ENCODE measurements around the gene CCR4. TPM values are rescaled to one million over a fixed set of nuclear protein-coding genes. Genes with fewer than 3 reads are reported as not detected.

The CCR4 gene
- total and polyA plus RNA-seq, 9 of the 15 experiments (the other 6 are each of a cell fraction or from before 2014, with no cell fraction given), result 0.04 to 0.47 (median 0.25) TPM; not detected in 1

DNA sequence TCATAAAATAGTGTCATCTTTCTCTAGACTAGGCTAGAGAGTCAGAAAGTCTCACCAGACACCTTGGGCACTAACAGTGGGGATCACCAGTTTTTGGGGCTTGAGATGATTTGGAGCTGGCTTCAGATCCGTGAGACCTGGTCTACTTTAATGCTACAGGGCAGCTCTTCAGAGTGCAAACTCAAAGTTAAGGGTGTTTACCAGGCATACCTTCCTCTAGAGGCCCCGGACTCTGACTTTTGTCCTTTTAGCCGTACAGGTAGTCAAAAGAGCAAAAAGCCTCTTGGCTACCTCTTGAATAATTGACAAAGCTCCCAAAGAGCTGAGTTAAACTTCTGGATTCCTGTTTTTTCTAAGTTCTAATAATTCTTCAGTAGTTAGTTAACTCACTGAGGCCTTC, 41.4 kb upstream of the CCR4 start:
- Histone ChIP-seq H3K9me1 (ENCODE audit: control insufficient read depth, insufficient read depth, low read length) (no peaks in the 10 kb centered on the region), H3K4me3 (no peak overlapping the region), H3K9ac (ENCODE audit: insufficient read depth in 1 of 2, low read depth in 2 of 2, low read length in 2 of 2) (no peak overlapping the region), H3K4me2 (ENCODE audit: insufficient read depth, low read length) (no peak overlapping the region), H3K9me3 (replicated peaks; ENCODE audit: control insufficient read depth, insufficient read depth, low read depth, low read length) (no peaks in the 10 kb centered on the region), H3K27ac (ENCODE audit: extremely low read depth, low read depth, low read length) (no peak overlapping the region), H3K27me3 (ENCODE audit: control insufficient read depth in 2 of 2, insufficient read depth in 2 of 2, low read length in 2 of 2) (peaks cover 2 to 9% of the 10 kb centered on the region in 2 experiments; a peak in 2 of 5 replicates), H3K4me1 (replicated peaks in 1 of 2; ENCODE audit: control insufficient read depth in 2 of 2, insufficient read depth in 2 of 2, low read length in 2 of 2) (no peaks in the 10 kb centered on the region), H3K36me3 (ENCODE audit: control insufficient read depth, insufficient read depth, low read length) (no peaks in the 10 kb centered on the region), H4K20me1 (replicated peaks; ENCODE audit: control insufficient read depth, insufficient read depth, low read length) (no peaks in the 10 kb centered on the region), H2AFZ (ENCODE audit: low read depth, low read length) (no peak overlapping the region), H3K79me2 (ENCODE audit: control insufficient read depth, insufficient read depth, low read length) (no peaks in the 10 kb centered on the region)
- WGBS (ENCODE audit: insufficient coverage, low coverage, missing lambda C conversion rate), result 12% methylated on average over 3 of the region's 3 CpGs
- FAIRE-seq (peak; percentile 51), DNase-seq (ENCODE audit: extremely low read depth in 1 of 4, low spot score in 3 of 4) (peak in 2 of 4 experiments; percentile 2), ATAC-seq (no peak)
- ChIA-PET POLR2A (interaction anchor here (0.7 to 0.9 kb wide), 3 partner anchors 9 to 57 kb away, joined by 3 to 4 read pairs (median 3); no protein-coding TSS in a partner anchor), CTCF (ENCODE audit: low intra/inter-chr PET ratio) (no interaction called here)
- no TSS peak for BruUV-seq (replicated peaks)
- intact Hi-C loops (cut with micrococcal nuclease), result no loop called here
- in situ Hi-C loops (cut with MboI), result no loop called here
- TF ChIP-seq TFAM (CRISPR knock-in tag; conservative IDR thresholded peaks at IDR 0.05), result no peak
- no peak for TF ChIP-seq ATF1 (CRISPR knock-in tag; IDR thresholded peaks at IDR 0.05)
- no peak for TF ChIP-seq ATF1 (tag; IDR thresholded peaks at IDR 0.05)
- no peak for TF ChIP-seq TRIM25 (IDR thresholded peaks at IDR 0.05; ENCODE audit: borderline replicate concordance)
- no peak for TF ChIP-seq ARID1B (IDR thresholded peaks at IDR 0.05)
- TF ChIP-seq SREBF2 (CRISPR knock-in tag; IDR thresholded peaks at IDR 0.05), result no peak
- TF ChIP-seq DMBX1 (CRISPR knock-in tag; IDR thresholded peaks at IDR 0.05; ENCODE audit: borderline replicate concordance), result no peak
- TF ChIP-seq KLF13 (tag; IDR thresholded peaks at IDR 0.05; ENCODE audit: borderline replicate concordance, low read depth), result no peak
- TF ChIP-seq HMG20B (CRISPR knock-in tag; IDR thresholded peaks at IDR 0.05), result no peak
- TF ChIP-seq ZZZ3 (IDR thresholded peaks at IDR 0.05), result no peak
- TF ChIP-seq, protein P1, sequence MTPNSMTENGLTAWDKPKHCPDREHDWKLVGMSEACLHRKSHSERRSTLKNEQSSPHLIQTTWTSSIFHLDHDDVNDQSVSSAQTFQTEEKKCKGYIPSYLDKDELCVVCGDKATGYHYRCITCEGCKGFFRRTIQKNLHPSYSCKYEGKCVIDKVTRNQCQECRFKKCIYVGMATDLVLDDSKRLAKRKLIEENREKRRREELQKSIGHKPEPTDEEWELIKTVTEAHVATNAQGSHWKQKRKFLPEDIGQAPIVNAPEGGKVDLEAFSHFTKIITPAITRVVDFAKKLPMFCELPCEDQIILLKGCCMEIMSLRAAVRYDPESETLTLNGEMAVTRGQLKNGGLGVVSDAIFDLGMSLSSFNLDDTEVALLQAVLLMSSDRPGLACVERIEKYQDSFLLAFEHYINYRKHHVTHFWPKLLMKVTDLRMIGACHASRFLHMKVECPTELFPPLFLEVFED (CRISPR knock-in tag; conservative IDR thresholded peaks at IDR 0.05), result no peak
- no peak for TF ChIP-seq OTX1 (CRISPR knock-in tag; IDR thresholded peaks at IDR 0.05)
- TF ChIP-seq ZNF232 (CRISPR knock-in tag; IDR thresholded peaks at IDR 0.05), result no peak
- TF ChIP-seq JUNB (CRISPR knock-in tag; conservative IDR thresholded peaks at IDR 0.05), result no peak
- TF ChIP-seq, protein P2, sequence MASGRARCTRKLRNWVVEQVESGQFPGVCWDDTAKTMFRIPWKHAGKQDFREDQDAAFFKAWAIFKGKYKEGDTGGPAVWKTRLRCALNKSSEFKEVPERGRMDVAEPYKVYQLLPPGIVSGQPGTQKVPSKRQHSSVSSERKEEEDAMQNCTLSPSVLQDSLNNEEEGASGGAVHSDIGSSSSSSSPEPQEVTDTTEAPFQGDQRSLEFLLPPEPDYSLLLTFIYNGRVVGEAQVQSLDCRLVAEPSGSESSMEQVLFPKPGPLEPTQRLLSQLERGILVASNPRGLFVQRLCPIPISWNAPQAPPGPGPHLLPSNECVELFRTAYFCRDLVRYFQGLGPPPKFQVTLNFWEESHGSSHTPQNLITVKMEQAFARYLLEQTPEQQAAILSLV (tag; IDR thresholded peaks at IDR 0.05), result no peak
- TF ChIP-seq, protein P3, sequence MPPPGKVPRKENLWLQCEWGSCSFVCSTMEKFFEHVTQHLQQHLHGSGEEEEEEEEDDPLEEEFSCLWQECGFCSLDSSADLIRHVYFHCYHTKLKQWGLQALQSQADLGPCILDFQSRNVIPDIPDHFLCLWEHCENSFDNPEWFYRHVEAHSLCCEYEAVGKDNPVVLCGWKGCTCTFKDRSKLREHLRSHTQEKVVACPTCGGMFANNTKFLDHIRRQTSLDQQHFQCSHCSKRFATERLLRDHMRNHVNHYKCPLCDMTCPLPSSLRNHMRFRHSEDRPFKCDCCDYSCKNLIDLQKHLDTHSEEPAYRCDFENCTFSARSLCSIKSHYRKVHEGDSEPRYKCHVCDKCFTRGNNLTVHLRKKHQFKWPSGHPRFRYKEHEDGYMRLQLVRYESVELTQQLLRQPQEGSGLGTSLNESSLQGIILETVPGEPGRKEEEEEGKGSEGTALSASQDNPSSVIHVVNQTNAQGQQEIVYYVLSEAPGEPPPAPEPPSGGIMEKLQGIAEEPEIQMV (tag; conservative IDR thresholded peaks at IDR 0.05; ENCODE audit: low read depth), result no peak
- TF ChIP-seq KHSRP (IDR thresholded peaks at IDR 0.05), result no peak

All from K562 (cell line).